ENCODE measurements around the gene CFAP210.

Gene CFAP210

DNA sequence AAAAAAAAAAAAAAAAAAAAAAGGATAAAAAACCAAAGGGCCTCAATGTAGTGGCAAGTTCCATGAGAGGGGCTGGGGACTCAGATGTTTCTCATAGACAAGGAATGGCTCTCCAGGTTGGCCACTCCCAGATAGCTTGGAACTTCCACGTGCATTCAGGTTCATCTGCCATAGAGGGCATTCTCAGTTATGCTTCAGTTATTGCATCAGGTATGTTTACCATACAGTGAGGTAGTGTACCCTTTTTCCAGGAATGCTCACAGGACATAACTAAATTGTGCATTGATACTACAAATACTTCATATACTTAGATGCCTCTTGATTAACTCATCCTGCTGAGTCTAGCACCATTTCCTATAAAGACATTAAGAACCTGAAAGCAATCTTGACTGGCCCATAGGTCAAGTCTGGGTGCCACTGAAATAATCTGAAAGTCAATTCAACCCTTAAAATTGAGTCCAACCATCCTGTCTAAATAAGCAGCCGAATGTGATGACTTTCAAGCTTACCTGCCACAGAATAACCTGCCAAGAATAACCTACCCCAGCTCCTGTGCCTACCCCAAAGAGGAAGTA, 24.8 kb upstream of the CFAP210 start (continued):
- TF ChIP-seq, protein P1, sequence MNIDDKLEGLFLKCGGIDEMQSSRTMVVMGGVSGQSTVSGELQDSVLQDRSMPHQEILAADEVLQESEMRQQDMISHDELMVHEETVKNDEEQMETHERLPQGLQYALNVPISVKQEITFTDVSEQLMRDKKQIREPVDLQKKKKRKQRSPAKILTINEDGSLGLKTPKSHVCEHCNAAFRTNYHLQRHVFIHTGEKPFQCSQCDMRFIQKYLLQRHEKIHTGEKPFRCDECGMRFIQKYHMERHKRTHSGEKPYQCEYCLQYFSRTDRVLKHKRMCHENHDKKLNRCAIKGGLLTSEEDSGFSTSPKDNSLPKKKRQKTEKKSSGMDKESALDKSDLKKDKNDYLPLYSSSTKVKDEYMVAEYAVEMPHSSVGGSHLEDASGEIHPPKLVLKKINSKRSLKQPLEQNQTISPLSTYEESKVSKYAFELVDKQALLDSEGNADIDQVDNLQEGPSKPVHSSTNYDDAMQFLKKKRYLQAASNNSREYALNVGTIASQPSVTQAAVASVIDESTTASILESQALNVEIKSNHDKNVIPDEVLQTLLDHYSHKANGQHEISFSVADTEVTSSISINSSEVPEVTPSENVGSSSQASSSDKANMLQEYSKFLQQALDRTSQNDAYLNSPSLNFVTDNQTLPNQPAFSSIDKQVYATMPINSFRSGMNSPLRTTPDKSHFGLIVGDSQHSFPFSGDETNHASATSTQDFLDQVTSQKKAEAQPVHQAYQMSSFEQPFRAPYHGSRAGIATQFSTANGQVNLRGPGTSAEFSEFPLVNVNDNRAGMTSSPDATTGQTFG (tag by site-specific recombination; IDR thresholded peaks at IDR 0.05; ENCODE audit: borderline replicate concordance) = no peak
- TF ChIP-seq ZNF184 (tag by site-specific recombination; IDR thresholded peaks at IDR 0.05) (no peak), ZNF19 (tag by site-specific recombination; IDR thresholded peaks at IDR 0.05; ENCODE audit: low read depth) (no peak), ZNF791 (tag by site-specific recombination; IDR thresholded peaks at IDR 0.05) (no peak), TRIM28 (IDR thresholded peaks at IDR 0.05; ENCODE audit: borderline replicate concordance, low read length) (no peak), ZNF768 (tag by site-specific recombination; IDR thresholded peaks at IDR 0.05) (no peak), HIC1 (tag by site-specific recombination; IDR thresholded peaks at IDR 0.05) (no peak), ZNF843 (tag by site-specific recombination; IDR thresholded peaks at IDR 0.05) (no peak), ZBTB21 (tag by site-specific recombination; IDR thresholded peaks at IDR 0.05) (no peak), ZNF701 (tag by site-specific recombination; IDR thresholded peaks at IDR 0.05) (no peak), ATF2 (tag by site-specific recombination; IDR thresholded peaks at IDR 0.05; ENCODE audit: low read depth) (no peak)
- TF ChIP-seq, protein P2, sequence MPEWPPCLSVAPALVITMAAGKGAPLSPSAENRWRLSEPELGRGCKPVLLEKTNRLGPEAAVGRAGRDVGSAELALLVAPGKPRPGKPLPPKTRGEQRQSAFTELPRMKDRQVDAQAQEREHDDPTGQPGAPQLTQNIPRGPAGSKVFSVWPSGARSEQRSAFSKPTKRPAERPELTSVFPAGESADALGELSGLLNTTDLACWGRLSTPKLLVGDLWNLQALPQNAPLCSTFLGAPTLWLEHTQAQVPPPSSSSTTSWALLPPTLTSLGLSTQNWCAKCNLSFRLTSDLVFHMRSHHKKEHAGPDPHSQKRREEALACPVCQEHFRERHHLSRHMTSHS (tag by site-specific recombination; IDR thresholded peaks at IDR 0.05) = no peak

DNA sequence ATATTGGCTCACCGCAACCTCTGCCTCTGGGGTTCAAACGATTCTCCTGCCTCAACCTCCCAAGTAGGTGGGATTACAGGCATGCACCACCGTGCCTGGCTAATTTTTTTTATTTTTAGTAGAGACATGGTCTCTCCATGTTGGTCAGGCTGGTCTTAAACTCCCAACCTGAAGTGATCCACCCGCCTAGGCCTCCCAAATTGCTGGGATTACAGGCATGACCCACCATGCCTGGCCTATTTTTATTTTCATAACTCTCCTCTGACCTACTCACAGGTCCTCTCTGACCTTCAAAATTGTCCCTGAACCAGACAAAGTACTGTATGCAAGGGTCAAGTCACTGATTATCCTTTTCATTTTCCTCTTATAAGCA, 23.5 kb upstream of the CFAP210 start:
- POLR2A ChIA-PET = no interaction called here
- no peaks in the 10 kb centered on the region for H3K9me3 ChIP-seq (ENCODE audit: control insufficient read depth, insufficient read depth, low read depth, low read length)
- H3K4me3 ChIP-seq (ENCODE audit: low read depth, low read length) = no peak overlapping the region
- H3K27ac ChIP-seq (ENCODE audit: extremely low read depth, low read depth, low read length) = no peak overlapping the region
- CTCF ChIA-PET = no interaction called here
- peaks cover 11% of the 10 kb centered on the region for H3K4me1 ChIP-seq (ENCODE audit: control insufficient read depth, insufficient read depth, low read length)
- no peaks in the 10 kb centered on the region for H3K36me3 ChIP-seq (ENCODE audit: control insufficient read depth in 2 of 2, insufficient read depth in 1 of 2, low read length in 2 of 2)
- TF ChIP-seq, protein P3, sequence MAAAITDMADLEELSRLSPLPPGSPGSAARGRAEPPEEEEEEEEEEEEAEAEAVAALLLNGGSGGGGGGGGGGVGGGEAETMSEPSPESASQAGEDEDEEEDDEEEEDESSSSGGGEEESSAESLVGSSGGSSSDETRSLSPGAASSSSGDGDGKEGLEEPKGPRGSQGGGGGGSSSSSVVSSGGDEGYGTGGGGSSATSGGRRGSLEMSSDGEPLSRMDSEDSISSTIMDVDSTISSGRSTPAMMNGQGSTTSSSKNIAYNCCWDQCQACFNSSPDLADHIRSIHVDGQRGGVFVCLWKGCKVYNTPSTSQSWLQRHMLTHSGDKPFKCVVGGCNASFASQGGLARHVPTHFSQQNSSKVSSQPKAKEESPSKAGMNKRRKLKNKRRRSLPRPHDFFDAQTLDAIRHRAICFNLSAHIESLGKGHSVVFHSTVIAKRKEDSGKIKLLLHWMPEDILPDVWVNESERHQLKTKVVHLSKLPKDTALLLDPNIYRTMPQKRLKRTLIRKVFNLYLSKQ (tag by site-specific recombination; IDR thresholded peaks at IDR 0.05; ENCODE audit: borderline replicate concordance) = no peak
- TF ChIP-seq CTCF (tag by site-specific recombination; IDR thresholded peaks at IDR 0.05) = no peak
- TF ChIP-seq, protein P4, sequence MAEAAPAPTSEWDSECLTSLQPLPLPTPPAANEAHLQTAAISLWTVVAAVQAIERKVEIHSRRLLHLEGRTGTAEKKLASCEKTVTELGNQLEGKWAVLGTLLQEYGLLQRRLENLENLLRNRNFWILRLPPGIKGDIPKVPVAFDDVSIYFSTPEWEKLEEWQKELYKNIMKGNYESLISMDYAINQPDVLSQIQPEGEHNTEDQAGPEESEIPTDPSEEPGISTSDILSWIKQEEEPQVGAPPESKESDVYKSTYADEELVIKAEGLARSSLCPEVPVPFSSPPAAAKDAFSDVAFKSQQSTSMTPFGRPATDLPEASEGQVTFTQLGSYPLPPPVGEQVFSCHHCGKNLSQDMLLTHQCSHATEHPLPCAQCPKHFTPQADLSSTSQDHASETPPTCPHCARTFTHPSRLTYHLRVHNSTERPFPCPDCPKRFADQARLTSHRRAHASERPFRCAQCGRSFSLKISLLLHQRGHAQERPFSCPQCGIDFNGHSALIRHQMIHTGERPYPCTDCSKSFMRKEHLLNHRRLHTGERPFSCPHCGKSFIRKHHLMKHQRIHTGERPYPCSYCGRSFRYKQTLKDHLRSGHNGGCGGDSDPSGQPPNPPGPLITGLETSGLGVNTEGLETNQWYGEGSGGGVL (tag by site-specific recombination; IDR thresholded peaks at IDR 0.05) = no peak

Data from HEK293 (cell line).